ENCODE measurements around the gene SPACDR. TPM values are rescaled to one million over a fixed set of nuclear protein-coding genes. Genes with fewer than 3 reads are reported as not detected.

The SPACDR gene
- total and polyA plus RNA-seq, 7 donors = 0.63 to 0.95 TPM; not detected in 5

DNA sequence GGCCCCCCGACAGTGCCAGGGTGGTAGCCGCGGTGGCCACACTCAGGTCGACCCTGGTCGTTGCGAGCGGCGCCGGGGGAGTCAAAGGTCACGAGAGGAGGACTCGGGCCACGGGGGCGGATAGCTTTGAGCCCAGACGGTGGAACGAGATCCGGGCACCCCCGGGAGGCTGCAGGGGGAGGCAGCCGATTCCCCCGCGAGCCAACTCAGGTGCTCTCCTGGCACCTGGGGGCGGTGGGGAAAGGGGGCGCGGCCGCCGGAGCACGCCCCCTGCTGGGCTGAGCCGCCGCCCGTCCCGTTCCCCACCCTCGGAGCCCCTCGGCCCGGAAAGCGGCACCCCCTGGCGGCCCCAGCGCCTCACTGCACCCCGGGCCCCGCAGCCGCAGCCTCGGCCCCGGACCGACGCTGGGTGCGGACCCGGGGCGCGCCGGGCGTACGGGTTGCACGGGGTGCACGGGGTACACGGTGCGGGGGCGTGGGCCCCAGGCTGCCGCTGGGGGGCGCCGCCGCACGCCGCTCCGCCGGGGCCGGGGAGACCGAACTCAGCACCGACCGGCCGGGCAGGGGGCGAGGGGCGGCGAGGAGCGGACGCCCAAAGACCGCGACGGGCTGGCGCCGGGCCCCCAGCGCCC, 19.1 kb upstream of the SPACDR start:
- Histone ChIP-seq H3K4me3 (peak overlapping the region; percentile 25 to 73 (median 64)), H3K27ac (peak overlapping the region; percentile 41 to 79 (median 66)), H3K27me3 (no peaks in the 10 kb centered on the region), H3K36me3 (no peaks in the 10 kb centered on the region), H3K4me1 (peaks cover 0 to 21% (median 16%) of the 10 kb centered on the region in 4 donors), H3K9me3 (no peaks in the 10 kb centered on the region)
- peak; percentile 81 for DNase-seq
- TF ChIP-seq POLR2A (IDR thresholded peaks at IDR 0.05) (no peak), EP300 (IDR thresholded peaks at IDR 0.05) (no peak), POLR2AphosphoS5 (IDR thresholded peaks at IDR 0.05) (no peak)
- TF ChIP-seq, protein P1, sequence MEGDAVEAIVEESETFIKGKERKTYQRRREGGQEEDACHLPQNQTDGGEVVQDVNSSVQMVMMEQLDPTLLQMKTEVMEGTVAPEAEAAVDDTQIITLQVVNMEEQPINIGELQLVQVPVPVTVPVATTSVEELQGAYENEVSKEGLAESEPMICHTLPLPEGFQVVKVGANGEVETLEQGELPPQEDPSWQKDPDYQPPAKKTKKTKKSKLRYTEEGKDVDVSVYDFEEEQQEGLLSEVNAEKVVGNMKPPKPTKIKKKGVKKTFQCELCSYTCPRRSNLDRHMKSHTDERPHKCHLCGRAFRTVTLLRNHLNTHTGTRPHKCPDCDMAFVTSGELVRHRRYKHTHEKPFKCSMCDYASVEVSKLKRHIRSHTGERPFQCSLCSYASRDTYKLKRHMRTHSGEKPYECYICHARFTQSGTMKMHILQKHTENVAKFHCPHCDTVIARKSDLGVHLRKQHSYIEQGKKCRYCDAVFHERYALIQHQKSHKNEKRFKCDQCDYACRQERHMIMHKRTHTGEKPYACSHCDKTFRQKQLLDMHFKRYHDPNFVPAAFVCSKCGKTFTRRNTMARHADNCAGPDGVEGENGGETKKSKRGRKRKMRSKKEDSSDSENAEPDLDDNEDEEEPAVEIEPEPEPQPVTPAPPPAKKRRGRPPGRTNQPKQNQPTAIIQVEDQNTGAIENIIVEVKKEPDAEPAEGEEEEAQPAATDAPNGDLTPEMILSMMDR (IDR thresholded peaks at IDR 0.05) = peak; percentile 58 to 100 (median 70)
- intact Hi-C loops (cut with DNase I) = loop anchor here (1.0 to 5.0 kb wide), 3 partner anchors 14 to 189 kb away; partner anchors contain the start of gene GNB2
- WGBS, 2 donors = 0 to 1% methylated on average over 79 of the region's 79 CpGs

DNA sequence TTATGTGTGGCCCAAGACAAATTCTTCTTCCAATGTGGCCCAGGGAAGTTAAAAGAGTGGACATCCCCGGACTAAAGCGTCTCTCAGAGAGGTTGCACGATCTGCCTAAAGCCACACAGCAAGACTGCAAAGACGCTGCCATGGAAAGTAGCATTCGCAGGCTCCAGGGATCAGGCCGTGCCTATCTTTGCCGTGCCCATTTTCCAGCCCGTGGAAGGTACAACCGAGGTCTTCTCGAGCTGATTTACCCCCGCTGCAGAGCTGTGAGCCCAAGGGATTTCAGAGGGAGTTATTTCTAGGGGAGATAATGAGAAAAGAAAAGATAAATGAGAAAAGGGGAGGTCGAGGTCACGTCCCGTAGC, 18.6 kb upstream of the SPACDR start:
- TF ChIP-seq POLR2AphosphoS5 (IDR thresholded peaks at IDR 0.05) (no peak), POLR2A (IDR thresholded peaks at IDR 0.05) (no peak), EP300 (IDR thresholded peaks at IDR 0.05) (no peak)
- TF ChIP-seq, protein P1 (IDR thresholded peaks at IDR 0.05) = no peak
- peak overlapping the region in 3 of 4 donors; percentile 62 to 79 (median 70) for H3K27ac ChIP-seq
- intact Hi-C loops (cut with DNase I) = loop anchor here (1.0 to 5.0 kb wide), 3 partner anchors 13 to 190 kb away; partner anchors contain the start of gene GNB2

DNA sequence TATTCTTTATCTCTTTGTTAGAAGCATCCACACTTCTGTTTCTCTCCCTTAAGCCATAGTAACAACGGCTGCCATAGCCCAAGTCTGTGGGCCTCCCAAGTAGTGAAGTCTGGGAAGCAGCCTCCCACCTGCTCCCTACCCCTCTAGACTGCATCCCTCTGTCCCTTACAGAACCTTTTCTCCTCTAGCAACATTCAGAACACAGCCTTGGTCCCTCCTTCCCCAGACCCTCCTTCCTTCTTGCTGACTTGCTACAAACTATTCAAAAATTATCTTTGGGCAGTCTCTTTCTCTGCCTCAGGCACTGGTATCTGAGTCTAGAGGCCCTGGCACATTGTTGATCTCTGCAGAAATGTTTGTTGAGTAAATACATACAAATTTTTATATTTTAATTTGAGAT, 17.4 kb upstream of the SPACDR start:
- no peaks in the 10 kb centered on the region for H3K36me3 ChIP-seq
- intact Hi-C loops (cut with DNase I) = loop anchor here (5.0 kb wide), 1 partner anchor 191 kb away; the partner anchor contains the start of gene GNB2
- TF ChIP-seq EP300 (IDR thresholded peaks at IDR 0.05) (no peak), POLR2AphosphoS5 (IDR thresholded peaks at IDR 0.05) (no peak), POLR2A (IDR thresholded peaks at IDR 0.05) (no peak)
- TF ChIP-seq, protein P1 (IDR thresholded peaks at IDR 0.05) = no peak
- H3K4me1 ChIP-seq = peaks cover 0 to 34% (median 31%) of the 10 kb centered on the region in 4 donors
- H3K4me3 ChIP-seq = no peak overlapping the region
- no peaks in the 10 kb centered on the region for H3K9me3 ChIP-seq
- WGBS, 2 donors = 86 to 91% methylated on average over 1 of the region's 1 CpG
- DNase-seq = no peak
- no peak overlapping the region for H3K27ac ChIP-seq
- H3K27me3 ChIP-seq = no peaks in the 10 kb centered on the region

More for the DNA sequence above, 18.6 kb upstream of the SPACDR start:
- Histone ChIP-seq H3K36me3 (no peaks in the 10 kb centered on the region), H3K9me3 (no peaks in the 10 kb centered on the region), H3K4me1 (peaks cover 0 to 22% (median 19%) of the 10 kb centered on the region in 4 donors), H3K4me3 (peak overlapping the region; percentile 25 to 73 (median 64)), H3K27me3 (no peaks in the 10 kb centered on the region)
- 14 to 46% methylated on average over 14 of the region's 14 CpGs for WGBS, 2 donors
- no peak for DNase-seq

DNA sequence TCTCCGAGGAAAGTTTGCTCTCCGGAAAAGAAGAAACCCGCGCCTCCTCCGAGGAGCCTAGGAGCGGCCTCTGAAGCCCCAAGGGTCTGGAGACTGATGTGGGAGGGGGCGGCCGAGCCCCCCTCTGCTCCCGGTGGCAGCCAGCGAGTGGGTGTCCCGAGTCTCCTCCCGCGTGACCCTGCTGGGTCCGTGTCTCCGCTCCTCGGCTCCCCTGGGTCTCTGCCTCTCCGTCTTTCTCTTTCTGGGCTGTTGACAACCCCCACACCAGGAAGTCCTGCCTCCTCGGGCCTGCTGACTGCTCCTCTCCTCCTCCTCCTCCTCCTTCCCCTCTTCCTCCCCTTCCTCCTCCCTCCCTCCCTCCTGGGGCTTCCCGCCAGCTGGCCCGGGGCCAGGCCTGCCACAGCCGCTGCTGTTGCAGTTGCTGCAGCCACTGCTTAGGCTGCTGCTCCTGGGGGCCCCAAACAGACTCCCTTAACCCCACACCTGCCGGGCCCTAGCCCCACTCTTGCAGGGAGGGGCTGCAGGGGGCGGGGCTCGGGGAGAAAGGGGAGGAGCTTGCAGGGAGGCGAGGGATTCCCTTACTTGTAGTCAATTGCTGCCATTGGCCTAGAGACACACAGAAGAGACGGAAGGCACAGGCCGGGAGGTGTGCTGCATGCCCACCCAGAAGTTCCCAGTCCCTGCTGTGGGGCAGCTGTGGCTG, 15.0 kb upstream of the SPACDR start, which contains the start of gene TSC22D4:
TSC22D4 (minus strand) TSS at position 257 of the 703 bp plus-strand sequence. CDS start 1,176 bp downstream, outside the sequence.
- no peaks in the 10 kb centered on the region for H3K9me3 ChIP-seq
- H3K4me3 ChIP-seq = peak within 1 kb of the TSS; percentile 64 to 100 (median 90)
- H3K4me1 ChIP-seq = peaks cover 0 to 57% (median 53%) of the 10 kb centered on the region in 4 donors
- intact Hi-C loops (cut with DNase I) = loop anchor here (1.0 to 10.0 kb wide), 3 partner anchors 29 to 386 kb away; partner anchors contain the start of gene TRIP6
- no peaks in the 10 kb centered on the region for H3K27me3 ChIP-seq
- peak; percentile 91 to 96 (median 96) for TF ChIP-seq POLR2AphosphoS5 (IDR thresholded peaks at IDR 0.05)
- TF ChIP-seq POLR2A (IDR thresholded peaks at IDR 0.05) = peak; percentile 92 to 94
- TF ChIP-seq, protein P1 (IDR thresholded peaks at IDR 0.05) = no peak
- peak in 1 of 4 donors; percentile 53 for TF ChIP-seq EP300 (IDR thresholded peaks at IDR 0.05)
- peak within 1 kb of the TSS; percentile 93 to 96 (median 94) for H3K27ac ChIP-seq
- DNase-seq = peak; percentile 99
- WGBS, 2 donors = 1% methylated on average over 27 of the region's 27 CpGs
- H3K36me3 ChIP-seq = peaks cover 0 to 8% (median 5%) of the 10 kb centered on the region in 4 donors
